ENCODE measurements around the gene PHYHD1.

The PHYHD1 gene

GRCh38 chr9:128898845-128899565 is 21.8 kb upstream of the PHYHD1 start:
- peak in 28 of 42 donors; percentile 33 to 79 (median 53) for DNase-seq
- intact Hi-C loops (cut with DNase I): no loop called here

- intact Hi-C loops (cut with DNase I): no loop called here
- DNase-seq: no peak
These were observed 21.0 kb upstream of the PHYHD1 start for GRCh38 chr9:128899566-128900322.

GRCh38 chr9:128901379-128901778 is 19.4 kb upstream of the PHYHD1 start:
- DNase-seq: no peak
- intact Hi-C loops (cut with DNase I): no loop called here

- intact Hi-C loops (cut with DNase I): no loop called here
- no peak for DNase-seq
These were observed 19.0 kb upstream of the PHYHD1 start for GRCh38 chr9:128901822-128902221.

- intact Hi-C loops (cut with DNase I): no loop called here
- peak in 37 of 42 donors; percentile 30 to 86 (median 62) for DNase-seq
These were observed 18.3 kb upstream of the PHYHD1 start for GRCh38 chr9:128902351-128903078.

GRCh38 chr9:128903079-128903461 is 17.7 kb upstream of the PHYHD1 start:
- DNase-seq: no peak
- intact Hi-C loops (cut with DNase I): no loop called here

- intact Hi-C loops (cut with DNase I): no loop called here
- DNase-seq: no peak
These were observed 16.7 kb upstream of the PHYHD1 start for GRCh38 chr9:128903871-128904620.

- no peak for DNase-seq
- intact Hi-C loops (cut with DNase I): no loop called here
These were observed 14.8 kb upstream of the PHYHD1 start for GRCh38 chr9:128905964-128906363.

GRCh38 chr9:128906741-128907140 is 14.0 kb upstream of the PHYHD1 start:
- intact Hi-C loops (cut with DNase I): no loop called here
- DNase-seq: no peak

GRCh38 chr9:128908372-128908771 is 12.4 kb upstream of the PHYHD1 start:
- intact Hi-C loops (cut with DNase I): no loop called here
- no peak for DNase-seq

- no peak for DNase-seq
- intact Hi-C loops (cut with DNase I): no loop called here
These were observed 10.9 kb upstream of the PHYHD1 start for GRCh38 chr9:128909859-128910258.

- DNase-seq: no peak
- intact Hi-C loops (cut with DNase I): no loop called here
These were observed 9.9 kb upstream of the PHYHD1 start for GRCh38 chr9:128910906-128911305.

- DNase-seq: peak in 5 of 42 donors; percentile 20 to 61 (median 43)
- intact Hi-C loops (cut with DNase I): no loop called here
These were observed 9.2 kb upstream of the PHYHD1 start for GRCh38 chr9:128911529-128912035.

GRCh38 chr9:128912270-128912853 is 8.4 kb upstream of the PHYHD1 start:
- DNase-seq: peak in 33 of 42 donors; percentile 30 to 86 (median 60)
- intact Hi-C loops (cut with DNase I): no loop called here

- DNase-seq: no peak
- intact Hi-C loops (cut with DNase I): no loop called here
These were observed 7.5 kb upstream of the PHYHD1 start for GRCh38 chr9:128913048-128913900.

- DNase-seq: no peak
- intact Hi-C loops (cut with DNase I): no loop called here
These were observed 6.6 kb upstream of the PHYHD1 start for GRCh38 chr9:128913995-128914772.

- DNase-seq: peak in 3 of 42 donors; percentile 31 to 57 (median 32)
- intact Hi-C loops (cut with DNase I): no loop called here
These were observed 4.6 kb upstream of the PHYHD1 start for GRCh38 chr9:128916204-128916603.

All from head of caudate nucleus (tissue), 42 donors.